Tibial artery (tissue), 4 donors: ENCODE measurements around the gene VPS41.

ENCODE experiments used
- DNase-seq, 2 donors: peaks; one replicate each; pipeline ENCODE4 v3.0.0-alpha.2; 2019
- H3K27ac ChIP-seq, 2 donors: fragments of 200-600 bp; sonication (generic) in 1 of 2; 1 replicate in 1 of 2; 2 replicates in 1 of 2; pipeline ENCODE4 v1.5.1; 2018 to 2019; ENCODE audit warnings: mild to moderate bottlenecking in 1 of 2
- H3K27me3 ChIP-seq, 2 donors: fragments of 200-600 bp; sonication (generic) in 1 of 2; one replicate each; pipeline versions ENCODE4 v1.5.1 to v1.6.0; 2016 to 2019
- H3K36me3 ChIP-seq, 3 donors: fragments of 200-600 bp; sonication (generic) in 2 of 3; one replicate each; pipeline ENCODE4 v1.5.1; 2016 to 2019; ENCODE audit warnings: mild to moderate bottlenecking in 2 of 3
- H3K4me1 ChIP-seq, 4 donors: fragments of 200-600 bp; sonication (generic) in 2 of 4; 1 replicate in 3 of 4; 2 replicates in 1 of 4; pipeline ENCODE4 v1.5.1; 2016 to 2019
- H3K4me3 ChIP-seq, 2 donors: fragments of 200-600 bp; sonication (generic) in 1 of 2; 1 replicate in 1 of 2; 2 replicates in 1 of 2; pipeline ENCODE4 v1.5.1; 2018 to 2019; ENCODE audit warnings: mild to moderate bottlenecking in 2 of 2
- H3K9me3 ChIP-seq, 3 donors: fragments of 200-600 bp; sonication (generic) in 1 of 3; one replicate each; pipeline ENCODE4 v1.5.1; 2016 to 2019
- CTCF ChIP-seq, 2 experiments: fragments of 200-600 bp in 1 of 2; fragments of 450-650 bp in 1 of 2; IDR thresholded peaks; one replicate each; pipeline ENCODE4 v1.5.1; 2017 to 2019; ENCODE audit warnings: antibody characterized with exemption in 2 of 2, mild to moderate bottlenecking in 1 of 2, moderate library complexity in 1 of 2
- intact Hi-C: fragments of 100-400 bp; cut with DNase I; formaldehyde crosslinking; loops from one replicate; pipeline ENCODE4 v1.15.0; 2023; ENCODE audit warnings: low total_unique reads

The VPS41 gene

GRCh38 chr7:38819463-38819862 is 89.5 kb downstream of the VPS41 start:
- DNase-seq, result no peak
- TF ChIP-seq CTCF (IDR thresholded peaks at IDR 0.05), result no peak
- Histone ChIP-seq H3K9me3 (peaks cover 0 to 12% (median 0%) of the 10 kb centered on the region in 3 donors), H3K4me1 (no peaks in the 10 kb centered on the region), H3K27ac (no peak overlapping the region), H3K4me3 (no peak overlapping the region), H3K36me3 (peaks cover 12 to 26% (median 16%) of the 10 kb centered on the region in 3 donors), H3K27me3 (no peaks in the 10 kb centered on the region)
- intact Hi-C loops, result no loop called here

- no peaks in the 10 kb centered on the region for H3K27me3 ChIP-seq
- no peak for TF ChIP-seq CTCF (IDR thresholded peaks at IDR 0.05)
- no peaks in the 10 kb centered on the region for H3K9me3 ChIP-seq
- H3K4me1 ChIP-seq, result no peaks in the 10 kb centered on the region
- H3K36me3 ChIP-seq, result peaks cover 11 to 26% (median 12%) of the 10 kb centered on the region in 3 donors
- intact Hi-C loops, result no loop called here
- no peak overlapping the region for H3K27ac ChIP-seq
- no peak for DNase-seq
- no peak overlapping the region for H3K4me3 ChIP-seq
Observed at GRCh38 chr7:38817526-38817925, 91.5 kb downstream of the VPS41 start.

- no peaks in the 10 kb centered on the region for H3K27me3 ChIP-seq
- H3K9me3 ChIP-seq, result no peaks in the 10 kb centered on the region
- H3K4me3 ChIP-seq, result no peak overlapping the region
- intact Hi-C loops, result no loop called here
- no peak for DNase-seq
- TF ChIP-seq CTCF (IDR thresholded peaks at IDR 0.05), result no peak
- no peak overlapping the region for H3K27ac ChIP-seq
- no peaks in the 10 kb centered on the region for H3K4me1 ChIP-seq
- H3K36me3 ChIP-seq, result peaks cover 11 to 26% (median 12%) of the 10 kb centered on the region in 3 donors
Observed at GRCh38 chr7:38813768-38814167, 95.2 kb downstream of the VPS41 start.

- Histone ChIP-seq H3K9me3 (no peaks in the 10 kb centered on the region), H3K4me1 (no peaks in the 10 kb centered on the region), H3K27ac (no peak overlapping the region), H3K4me3 (no peak overlapping the region), H3K36me3 (no peaks in the 10 kb centered on the region), H3K27me3 (no peaks in the 10 kb centered on the region)
- intact Hi-C loops, result no loop called here
- TF ChIP-seq CTCF (IDR thresholded peaks at IDR 0.05), result no peak
- DNase-seq, result no peak
Observed at GRCh38 chr7:38806912-38807311, 102.1 kb downstream of the VPS41 start.

- Histone ChIP-seq H3K9me3 (no peaks in the 10 kb centered on the region), H3K36me3 (no peaks in the 10 kb centered on the region), H3K4me1 (no peaks in the 10 kb centered on the region), H3K27me3 (no peaks in the 10 kb centered on the region), H3K4me3 (no peak overlapping the region), H3K27ac (no peak overlapping the region)
- no peak for DNase-seq
- intact Hi-C loops, result no loop called here
- TF ChIP-seq CTCF (IDR thresholded peaks at IDR 0.05), result no peak
Observed at GRCh38 chr7:38801786-38802185, 107.2 kb downstream of the VPS41 start.
